ENCODE data around the gene CBL. TPM values are rescaled to one million over a fixed set of nuclear protein-coding genes. Genes with fewer than 3 reads are reported as not detected.

CBL gene
- total RNA-seq, 1 experiment from 2014 or later, result 45.6 TPM

GRCh38 chr11:119172513-119172912, 33.6 kb upstream of the CBL start (continued):
- TF ChIP-seq HMGXB4 (CRISPR knock-in tag; IDR thresholded peaks at IDR 0.05) (no peak), ZNF396 (CRISPR knock-in tag; IDR thresholded peaks at IDR 0.05; ENCODE audit: borderline replicate concordance) (no peak), MXD4 (CRISPR knock-in tag; IDR thresholded peaks at IDR 0.05; ENCODE audit: borderline replicate concordance) (no peak), ARID4B (CRISPR knock-in tag; IDR thresholded peaks at IDR 0.05; ENCODE audit: borderline replicate concordance) (no peak), PREB (CRISPR knock-in tag; IDR thresholded peaks at IDR 0.05; ENCODE audit: borderline replicate concordance) (no peak), NR3C1 (CRISPR knock-in tag; conservative IDR thresholded peaks at IDR 0.05; ENCODE audit: low read depth) (no peak), JAZF1 (CRISPR knock-in tag; IDR thresholded peaks at IDR 0.05) (no peak)

- H3K4me1 Mint-ChIP-seq, result peaks cover 13% of the 10 kb centered on the region
- CTCF ChIA-PET, result interaction anchor here (1.0 kb wide), 1 partner anchor 23 kb away, joined by 5 read pairs; no protein-coding TSS in a partner anchor
- H3K36me3 Mint-ChIP-seq, result peaks cover 3% of the 10 kb centered on the region; the same call in 1 of the 2 replicates
- ATAC-seq (no peak), DNase-seq (ENCODE audit: low spot score) (no peak)
- POLR2A ChIA-PET, result no interaction called here
- H3K9me3 Mint-ChIP-seq, result no peaks in the 10 kb centered on the region
- no peaks in the 10 kb centered on the region for H3K27me3 Mint-ChIP-seq (ENCODE audit: low read depth)
- no peak overlapping the region for H3K4me3 Mint-ChIP-seq
- H3K27ac Mint-ChIP-seq, result no peak overlapping the region
- TF ChIP-seq CREM (CRISPR knock-in tag; IDR thresholded peaks at IDR 0.05) (no peak), ARID4B (CRISPR knock-in tag; IDR thresholded peaks at IDR 0.05; ENCODE audit: borderline replicate concordance) (no peak), SMAD3 (CRISPR knock-in tag; IDR thresholded peaks at IDR 0.05; ENCODE audit: borderline replicate concordance) (no peak), SOX15 (CRISPR knock-in tag; IDR thresholded peaks at IDR 0.05) (no peak), ZNF219 (CRISPR knock-in tag; IDR thresholded peaks at IDR 0.05; ENCODE audit: borderline replicate concordance) (no peak), ZBTB21 (CRISPR knock-in tag; IDR thresholded peaks at IDR 0.05; ENCODE audit: borderline replicate concordance) (no peak), CREB1 (CRISPR knock-in tag; IDR thresholded peaks at IDR 0.05) (no peak), MAX (CRISPR knock-in tag; IDR thresholded peaks at IDR 0.05) (no peak), IRF2 (CRISPR knock-in tag; IDR thresholded peaks at IDR 0.05; ENCODE audit: borderline replicate concordance, low read depth) (no peak), TEAD4 (CRISPR knock-in tag; IDR thresholded peaks at IDR 0.05) (no peak), OVOL2 (CRISPR knock-in tag; IDR thresholded peaks at IDR 0.05; ENCODE audit: borderline replicate concordance) (no peak), FOXP4 (CRISPR knock-in tag; IDR thresholded peaks at IDR 0.05) (no peak), FOXK1 (CRISPR knock-in tag; IDR thresholded peaks at IDR 0.05) (no peak), GTF2I (CRISPR knock-in tag; conservative IDR thresholded peaks at IDR 0.05) (no peak), IRF1 (CRISPR knock-in tag; IDR thresholded peaks at IDR 0.05) (no peak), SMAD4 (CRISPR knock-in tag; IDR thresholded peaks at IDR 0.05) (no peak)
Observed at GRCh38 chr11:119173453-119173852, 32.7 kb upstream of the CBL start.
